ENCODE measurements around the gene KCND3.

Gene KCND3

DNA sequence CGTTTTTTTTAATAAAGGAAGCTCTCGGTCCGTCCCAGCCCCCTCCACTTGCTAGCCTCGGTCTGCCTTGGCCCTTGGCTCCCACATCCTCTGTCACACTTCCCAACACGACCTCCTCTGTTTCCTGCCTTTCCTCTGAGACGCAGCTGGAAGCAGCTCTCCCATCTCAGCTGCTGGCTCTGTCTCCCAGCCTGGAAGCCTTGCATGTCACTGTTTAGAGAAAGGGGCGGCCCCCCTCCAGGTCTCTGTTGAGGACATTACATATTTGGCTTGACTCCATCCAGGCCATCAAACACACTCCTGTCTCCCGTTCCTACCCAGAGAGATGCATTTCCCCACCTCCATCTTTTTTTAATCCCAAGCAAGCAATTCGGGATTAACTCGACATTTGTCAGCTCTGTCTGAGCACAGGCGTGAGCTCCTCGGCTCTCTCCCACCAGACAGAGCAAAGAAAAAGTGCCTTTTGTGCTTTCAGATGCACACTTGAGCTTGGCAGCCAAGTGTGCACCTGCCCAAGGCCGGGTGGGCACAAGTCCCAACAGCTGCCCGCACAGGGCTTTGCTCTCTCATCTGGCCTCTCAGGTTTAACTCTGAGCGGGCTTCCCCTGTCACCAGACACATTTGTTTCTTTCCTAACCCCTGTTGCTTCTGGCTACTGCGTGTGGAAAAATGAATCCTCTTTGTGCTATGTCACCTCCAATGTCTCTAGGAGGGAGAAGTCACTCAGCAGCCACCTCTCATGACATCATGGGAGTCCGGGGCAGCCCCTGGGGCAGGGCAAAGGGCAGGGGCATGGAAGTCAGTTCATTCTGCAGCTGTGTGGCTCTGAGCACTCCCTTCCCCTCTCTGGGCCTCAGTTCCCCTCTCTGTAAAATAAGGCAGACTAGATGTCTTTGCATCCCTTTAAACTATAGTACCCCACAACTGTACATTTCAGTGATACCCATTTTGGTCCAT, 108.3 kb downstream of the KCND3 start:
- Histone ChIP-seq H3K4me1 (ENCODE audit: control insufficient read depth, insufficient read depth, low read length) (peaks cover 1% of the 10 kb centered on the region; the same call in 1 of the 2 replicates), H3K27me3 (ENCODE audit: control insufficient read depth, insufficient read depth, low read length) (no peaks in the 10 kb centered on the region), H3K9ac (ENCODE audit: low read depth, low read length) (no peak overlapping the region), H3K4me3 (ENCODE audit: low read depth, low read length) (no peak overlapping the region), H3K9me3 (ENCODE audit: control insufficient read depth, insufficient read depth, low read length) (no peaks in the 10 kb centered on the region), H3K27ac (ENCODE audit: low read depth, low read length) (no peak overlapping the region), H3K36me3 (ENCODE audit: control insufficient read depth, insufficient read depth, low read length) (no peaks in the 10 kb centered on the region)

DNA sequence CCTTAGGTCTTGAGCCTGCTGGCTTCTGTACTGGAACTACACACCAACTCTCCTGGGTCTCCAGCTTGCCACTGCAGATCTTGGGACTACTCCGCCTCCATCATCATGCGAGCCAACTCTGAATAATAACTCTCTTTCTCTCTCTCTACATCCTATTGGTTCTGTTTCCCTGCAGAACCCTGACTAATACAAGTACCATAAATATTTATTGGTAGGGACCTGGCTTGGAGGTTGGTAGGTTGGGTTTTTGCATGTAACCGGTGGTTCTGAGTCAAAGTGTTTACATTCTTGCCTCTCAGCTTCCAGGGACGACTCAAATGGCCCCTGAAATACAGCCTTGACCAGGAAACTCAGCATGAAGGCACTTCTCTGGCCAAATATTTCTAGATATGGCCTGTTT, 110.4 kb downstream of the KCND3 start:
- no peaks in the 10 kb centered on the region for H3K4me1 ChIP-seq (ENCODE audit: control insufficient read depth, insufficient read depth, low read length)
- H3K27me3 ChIP-seq (ENCODE audit: control insufficient read depth, insufficient read depth, low read length) = no peaks in the 10 kb centered on the region
- H3K9ac ChIP-seq (ENCODE audit: low read depth, low read length) = no peak overlapping the region
- H3K36me3 ChIP-seq (ENCODE audit: control insufficient read depth, insufficient read depth, low read length) = no peaks in the 10 kb centered on the region
- H3K9me3 ChIP-seq (ENCODE audit: control insufficient read depth, insufficient read depth, low read length) = no peaks in the 10 kb centered on the region
- no peak overlapping the region for H3K4me3 ChIP-seq (ENCODE audit: low read depth, low read length)
- H3K27ac ChIP-seq (ENCODE audit: low read depth, low read length) = no peak overlapping the region

DNA sequence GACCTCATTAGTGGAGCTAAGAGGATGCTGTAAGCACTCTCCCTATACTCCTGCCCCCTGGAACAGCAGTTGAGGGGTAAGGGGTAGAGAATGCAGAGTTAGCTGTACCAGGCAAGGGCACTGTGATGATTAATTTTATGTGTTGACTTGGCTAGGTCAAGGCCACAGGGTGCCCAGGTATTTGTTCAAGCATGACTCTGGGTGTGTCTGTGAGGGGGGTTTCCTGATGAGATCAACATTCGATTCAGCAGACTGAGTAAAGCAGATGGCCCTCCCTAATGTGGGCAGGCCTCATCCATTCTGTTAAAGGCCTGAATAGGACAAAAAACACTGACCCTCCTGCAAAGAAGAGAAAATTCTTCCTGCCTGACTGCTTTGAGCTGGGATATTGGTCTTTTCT, 110.8 kb downstream of the KCND3 start:
- no peaks in the 10 kb centered on the region for H3K36me3 ChIP-seq (ENCODE audit: control insufficient read depth, insufficient read depth, low read length)
- no peaks in the 10 kb centered on the region for H3K4me1 ChIP-seq (ENCODE audit: control insufficient read depth, insufficient read depth, low read length)
- no peaks in the 10 kb centered on the region for H3K27me3 ChIP-seq (ENCODE audit: control insufficient read depth, insufficient read depth, low read length)
- H3K4me3 ChIP-seq (ENCODE audit: low read depth, low read length) = no peak overlapping the region
- H3K27ac ChIP-seq (ENCODE audit: low read depth, low read length) = no peak overlapping the region
- H3K9me3 ChIP-seq (ENCODE audit: control insufficient read depth, insufficient read depth, low read length) = no peaks in the 10 kb centered on the region
- H3K9ac ChIP-seq (ENCODE audit: low read depth, low read length) = no peak overlapping the region

DNA sequence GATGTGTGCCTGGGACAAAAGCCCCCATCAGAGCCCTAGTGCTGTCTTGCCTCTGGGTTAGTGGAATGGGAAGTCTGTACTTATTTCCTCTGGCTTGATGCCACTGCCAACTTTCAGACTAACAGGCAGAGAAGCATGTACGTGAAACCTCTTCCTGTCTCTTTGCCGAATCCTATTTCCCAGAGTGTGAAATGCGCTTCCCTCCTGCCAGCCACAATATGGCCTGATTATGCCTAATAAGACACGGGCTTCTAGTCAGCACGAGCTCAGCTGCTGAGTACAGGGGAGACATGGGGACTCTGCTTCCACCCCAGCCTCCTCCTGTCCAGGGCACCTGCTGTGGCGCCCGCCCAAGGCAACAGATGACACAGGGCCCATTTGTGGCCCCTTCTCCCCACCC, 111.4 kb downstream of the KCND3 start:
- H3K36me3 ChIP-seq (ENCODE audit: control insufficient read depth, insufficient read depth, low read length) = no peaks in the 10 kb centered on the region
- H3K27me3 ChIP-seq (ENCODE audit: control insufficient read depth, insufficient read depth, low read length) = no peaks in the 10 kb centered on the region

DNA sequence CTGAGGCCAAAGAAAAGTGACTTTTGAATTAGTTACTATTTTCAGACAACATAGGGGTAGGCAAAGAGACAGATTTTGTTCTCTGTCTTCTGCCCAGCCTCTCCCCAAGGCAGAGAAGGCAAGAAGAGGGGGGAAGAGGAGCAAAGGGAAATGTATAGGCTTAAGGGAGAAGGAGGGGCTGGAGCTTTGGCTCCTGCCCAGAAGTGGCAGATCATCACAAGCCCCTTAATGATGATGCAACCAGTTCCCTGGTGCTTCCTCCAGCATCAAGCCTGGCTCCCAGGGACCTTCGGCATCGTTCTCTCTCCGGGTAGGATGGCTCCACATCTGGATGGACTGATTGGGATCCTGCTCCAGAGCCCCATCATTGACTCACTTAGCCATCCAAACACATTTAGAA, 112.8 kb downstream of the KCND3 start:
- Histone ChIP-seq H3K27ac (ENCODE audit: low read depth, low read length) (no peak overlapping the region), H3K9ac (ENCODE audit: low read depth, low read length) (no peak overlapping the region), H3K4me3 (ENCODE audit: low read depth, low read length) (no peak overlapping the region), H3K4me1 (ENCODE audit: control insufficient read depth, insufficient read depth, low read length) (no peaks in the 10 kb centered on the region), H3K9me3 (ENCODE audit: control insufficient read depth, insufficient read depth, low read length) (no peaks in the 10 kb centered on the region), H3K36me3 (ENCODE audit: control insufficient read depth, insufficient read depth, low read length) (no peaks in the 10 kb centered on the region), H3K27me3 (ENCODE audit: control insufficient read depth, insufficient read depth, low read length) (no peaks in the 10 kb centered on the region)

More for the DNA sequence above, 111.4 kb downstream of the KCND3 start:
- Histone ChIP-seq H3K9me3 (ENCODE audit: control insufficient read depth, insufficient read depth, low read length) (no peaks in the 10 kb centered on the region), H3K4me3 (ENCODE audit: low read depth, low read length) (no peak overlapping the region), H3K9ac (ENCODE audit: low read depth, low read length) (no peak overlapping the region), H3K4me1 (ENCODE audit: control insufficient read depth, insufficient read depth, low read length) (no peaks in the 10 kb centered on the region), H3K27ac (ENCODE audit: low read depth, low read length) (no peak overlapping the region)

DNA sequence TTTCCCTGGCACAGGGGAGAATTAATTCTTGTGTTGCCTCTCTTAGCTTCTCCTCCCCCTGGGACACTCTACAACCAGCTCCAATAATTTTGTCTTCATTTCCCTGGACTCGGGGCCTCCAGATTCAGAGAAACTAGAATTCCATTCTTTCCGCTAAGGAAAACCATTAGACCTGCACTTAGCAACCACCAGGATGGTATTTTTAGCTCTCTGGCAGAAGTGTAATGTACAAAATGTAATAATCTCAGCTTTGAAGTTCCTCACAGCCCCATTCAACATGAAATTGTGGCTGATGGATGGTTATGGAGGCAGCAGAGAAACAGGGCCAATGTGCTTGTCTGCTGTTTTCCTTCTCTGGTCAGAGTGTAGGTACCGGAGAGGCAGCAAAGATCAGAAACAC, 113.8 kb downstream of the KCND3 start:
- no peak overlapping the region for H3K9ac ChIP-seq (ENCODE audit: low read depth, low read length)
- no peaks in the 10 kb centered on the region for H3K4me1 ChIP-seq (ENCODE audit: control insufficient read depth, insufficient read depth, low read length)
- no peak overlapping the region for H3K27ac ChIP-seq (ENCODE audit: low read depth, low read length)
- H3K36me3 ChIP-seq (ENCODE audit: control insufficient read depth, insufficient read depth, low read length) = no peaks in the 10 kb centered on the region
- no peak overlapping the region for H3K4me3 ChIP-seq (ENCODE audit: low read depth, low read length)
- no peaks in the 10 kb centered on the region for H3K9me3 ChIP-seq (ENCODE audit: control insufficient read depth, insufficient read depth, low read length)
- H3K27me3 ChIP-seq (ENCODE audit: control insufficient read depth, insufficient read depth, low read length) = no peaks in the 10 kb centered on the region

DNA sequence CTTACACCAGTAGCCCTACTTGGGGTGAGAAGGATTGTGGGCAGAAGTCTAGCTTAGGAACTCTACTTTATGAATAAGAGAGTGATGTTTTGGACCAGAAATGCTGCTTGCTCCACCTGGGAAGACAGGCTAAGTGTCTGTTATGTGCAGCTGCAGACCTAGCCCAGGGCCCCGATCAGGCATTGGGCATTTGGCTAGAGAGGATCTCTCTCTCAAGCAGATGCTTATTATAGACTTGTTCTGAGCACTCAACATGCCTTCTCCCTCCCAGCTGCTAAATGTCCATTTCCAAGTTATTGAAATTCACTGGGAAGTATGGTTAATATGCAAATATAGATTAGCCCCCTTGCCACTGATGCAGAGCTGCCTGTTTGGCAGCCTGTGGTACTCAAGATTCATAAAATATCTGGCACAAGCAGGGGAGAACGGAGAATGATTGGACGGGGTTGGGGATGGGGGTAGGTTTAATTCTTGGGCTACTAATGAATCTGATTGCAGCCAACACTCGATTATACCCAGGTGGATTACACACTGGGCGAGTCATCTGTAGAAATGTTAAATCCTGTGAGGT, 115.9 kb downstream of the KCND3 start:
- H3K4me1 ChIP-seq (ENCODE audit: control insufficient read depth, insufficient read depth, low read length) = no peaks in the 10 kb centered on the region
- no peak overlapping the region for H3K27ac ChIP-seq (ENCODE audit: low read depth, low read length)
- no peak overlapping the region for H3K9ac ChIP-seq (ENCODE audit: low read depth, low read length)
- H3K9me3 ChIP-seq (ENCODE audit: control insufficient read depth, insufficient read depth, low read length) = no peaks in the 10 kb centered on the region
- no peaks in the 10 kb centered on the region for H3K36me3 ChIP-seq (ENCODE audit: control insufficient read depth, insufficient read depth, low read length)
- H3K27me3 ChIP-seq (ENCODE audit: control insufficient read depth, insufficient read depth, low read length) = no peaks in the 10 kb centered on the region; the same call in 1 of the 2 replicates
- H3K4me3 ChIP-seq (ENCODE audit: low read depth, low read length) = no peak overlapping the region

DNA sequence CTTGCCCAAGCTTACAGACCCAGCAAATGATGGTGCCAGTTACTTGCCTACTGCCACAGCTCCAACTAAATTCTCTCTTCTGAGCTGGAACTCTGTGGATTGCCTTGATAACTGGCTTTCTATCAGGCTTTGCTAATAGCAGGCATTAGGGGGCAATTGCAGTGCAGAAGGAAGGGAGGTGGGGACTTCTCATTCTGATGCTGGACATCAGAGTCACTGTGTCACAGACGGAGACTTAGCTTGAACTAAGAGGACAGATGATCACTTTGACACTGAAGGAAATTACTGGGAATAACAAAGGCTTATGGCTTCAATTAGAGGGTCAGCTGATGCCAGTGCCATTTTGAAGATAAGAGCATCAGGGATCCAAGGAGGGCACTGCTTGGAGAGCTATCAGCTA, 119.3 kb downstream of the KCND3 start:
- Histone ChIP-seq H3K4me3 (ENCODE audit: low read depth, low read length) (no peak overlapping the region), H3K27me3 (ENCODE audit: control insufficient read depth, insufficient read depth, low read length) (no peaks in the 10 kb centered on the region; the same call in 1 of the 2 replicates), H3K27ac (ENCODE audit: low read depth, low read length) (no peak overlapping the region), H3K4me1 (ENCODE audit: control insufficient read depth, insufficient read depth, low read length) (no peaks in the 10 kb centered on the region), H3K36me3 (ENCODE audit: control insufficient read depth, insufficient read depth, low read length) (no peaks in the 10 kb centered on the region), H3K9me3 (ENCODE audit: control insufficient read depth, insufficient read depth, low read length) (no peaks in the 10 kb centered on the region), H3K9ac (ENCODE audit: low read depth, low read length) (no peak overlapping the region)

DNA sequence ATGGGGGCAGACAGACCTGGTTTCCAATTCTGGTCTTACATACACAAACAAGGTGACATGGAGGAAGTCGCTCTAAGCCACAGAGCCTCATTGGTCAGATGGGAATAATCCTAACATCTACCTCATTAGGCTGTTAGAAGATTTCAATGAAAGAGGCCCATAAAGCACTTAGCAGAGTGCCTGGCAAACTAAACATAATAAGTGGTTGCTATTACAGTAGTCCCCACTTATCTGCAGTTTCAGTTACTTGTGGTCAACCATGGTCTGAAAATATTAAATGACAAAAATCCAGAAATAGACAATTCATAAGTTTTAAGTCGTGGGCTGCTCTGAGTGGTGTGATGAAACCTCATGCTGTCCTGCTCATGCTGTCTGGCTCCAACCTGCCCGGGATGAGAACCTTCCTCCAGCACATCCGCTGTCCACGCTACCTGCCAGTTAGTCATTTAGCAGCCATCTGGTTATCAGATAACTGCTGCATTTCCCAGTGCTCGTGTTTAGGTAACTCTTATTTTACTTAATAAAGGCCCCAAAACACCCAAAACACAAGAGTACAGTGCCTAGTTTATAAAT, 121.5 kb downstream of the KCND3 start:
- H3K27me3 ChIP-seq (ENCODE audit: control insufficient read depth, insufficient read depth, low read length) = no peaks in the 10 kb centered on the region; the same call in 1 of the 2 replicates
- no peak overlapping the region for H3K27ac ChIP-seq (ENCODE audit: low read depth, low read length)
- H3K9me3 ChIP-seq (ENCODE audit: control insufficient read depth, insufficient read depth, low read length) = no peaks in the 10 kb centered on the region
- H3K9ac ChIP-seq (ENCODE audit: low read depth, low read length) = no peak overlapping the region
- H3K4me3 ChIP-seq (ENCODE audit: low read depth, low read length) = no peak overlapping the region
- peaks cover 2% of the 10 kb centered on the region; the same call in 1 of the 2 replicates for H3K4me1 ChIP-seq (ENCODE audit: control insufficient read depth, insufficient read depth, low read length)
- no peaks in the 10 kb centered on the region for H3K36me3 ChIP-seq (ENCODE audit: control insufficient read depth, insufficient read depth, low read length)

DNA sequence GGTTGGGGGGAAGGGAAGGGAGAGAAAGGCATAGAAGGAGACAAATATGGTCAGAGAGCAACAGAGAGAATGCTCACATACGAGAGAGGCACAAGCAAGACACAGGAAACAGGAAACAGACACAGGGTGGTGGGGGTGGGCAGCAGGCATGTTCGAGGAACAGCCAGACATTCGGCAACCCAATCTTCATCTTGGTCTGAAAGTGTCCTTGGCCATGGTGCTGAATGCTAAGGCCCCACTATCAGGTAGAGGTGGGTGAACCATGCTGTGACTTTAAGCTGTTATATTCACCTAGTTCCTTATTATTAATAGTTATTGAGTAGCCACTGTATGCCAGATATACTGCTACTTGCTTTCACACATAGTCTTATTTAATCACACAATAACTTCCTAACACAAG, 124.6 kb downstream of the KCND3 start:
- no peak overlapping the region for H3K9ac ChIP-seq (ENCODE audit: low read depth, low read length)
- H3K4me1 ChIP-seq (ENCODE audit: control insufficient read depth, insufficient read depth, low read length) = peaks cover 2% of the 10 kb centered on the region; the same call in 1 of the 2 replicates
- no peak overlapping the region for H3K27ac ChIP-seq (ENCODE audit: low read depth, low read length)
- H3K27me3 ChIP-seq (ENCODE audit: control insufficient read depth, insufficient read depth, low read length) = no peaks in the 10 kb centered on the region; the same call in 1 of the 2 replicates
- H3K4me3 ChIP-seq (ENCODE audit: low read depth, low read length) = no peak overlapping the region
- no peaks in the 10 kb centered on the region for H3K9me3 ChIP-seq (ENCODE audit: control insufficient read depth, insufficient read depth, low read length)
- H3K36me3 ChIP-seq (ENCODE audit: control insufficient read depth, insufficient read depth, low read length) = no peaks in the 10 kb centered on the region

DNA sequence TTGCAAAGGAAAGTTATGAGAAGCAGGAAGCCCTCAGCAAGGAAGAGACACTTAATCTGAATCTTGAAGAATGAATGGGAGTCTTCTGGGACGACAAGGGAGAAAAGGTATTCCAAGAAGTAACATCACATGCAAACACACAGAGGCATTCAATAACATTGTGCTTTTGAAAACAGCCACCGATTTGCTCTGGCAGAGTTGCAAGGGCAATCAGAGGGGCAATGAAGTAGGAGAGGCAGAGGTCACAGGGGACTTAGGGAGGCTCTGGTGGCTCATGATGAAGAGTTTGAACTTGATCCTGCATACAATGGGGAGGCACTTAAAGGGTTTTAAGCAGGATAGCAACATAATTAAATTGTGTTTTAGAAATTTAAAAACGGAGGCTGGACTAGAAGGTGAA, 126.1 kb downstream of the KCND3 start:
- Histone ChIP-seq H3K27me3 (ENCODE audit: control insufficient read depth, insufficient read depth, low read length) (no peaks in the 10 kb centered on the region), H3K27ac (ENCODE audit: low read depth, low read length) (no peak overlapping the region), H3K4me3 (ENCODE audit: low read depth, low read length) (no peak overlapping the region), H3K9me3 (ENCODE audit: control insufficient read depth, insufficient read depth, low read length) (no peaks in the 10 kb centered on the region), H3K9ac (ENCODE audit: low read depth, low read length) (no peak overlapping the region), H3K36me3 (ENCODE audit: control insufficient read depth, insufficient read depth, low read length) (no peaks in the 10 kb centered on the region), H3K4me1 (ENCODE audit: control insufficient read depth, insufficient read depth, low read length) (peaks cover 2% of the 10 kb centered on the region; the same call in 1 of the 2 replicates)

Data from HUES48 (cell line).